ENCODE results near the gene RHBDL1.
A peak's percentile ranks its signal among the peaks of the same experiment; 100 is the strongest.

RHBDL1 gene

GRCh38 chr16:637081-638018 lies 38.1 kb upstream of the RHBDL1 start:
- peak overlapping the region; percentile 75 to 81 for H3K4me3 ChIP-seq (replicated peaks in 1 of 2; ENCODE audit: low read depth in 2 of 2, low read length in 2 of 2)
- no peak for TF ChIP-seq CTCF (IDR thresholded peaks at IDR 0.05; ENCODE audit: low read depth, low read length)
- peak; percentile 92 to 95 for DNase-seq (ENCODE audit: low read depth in 2 of 2)

DNA sequence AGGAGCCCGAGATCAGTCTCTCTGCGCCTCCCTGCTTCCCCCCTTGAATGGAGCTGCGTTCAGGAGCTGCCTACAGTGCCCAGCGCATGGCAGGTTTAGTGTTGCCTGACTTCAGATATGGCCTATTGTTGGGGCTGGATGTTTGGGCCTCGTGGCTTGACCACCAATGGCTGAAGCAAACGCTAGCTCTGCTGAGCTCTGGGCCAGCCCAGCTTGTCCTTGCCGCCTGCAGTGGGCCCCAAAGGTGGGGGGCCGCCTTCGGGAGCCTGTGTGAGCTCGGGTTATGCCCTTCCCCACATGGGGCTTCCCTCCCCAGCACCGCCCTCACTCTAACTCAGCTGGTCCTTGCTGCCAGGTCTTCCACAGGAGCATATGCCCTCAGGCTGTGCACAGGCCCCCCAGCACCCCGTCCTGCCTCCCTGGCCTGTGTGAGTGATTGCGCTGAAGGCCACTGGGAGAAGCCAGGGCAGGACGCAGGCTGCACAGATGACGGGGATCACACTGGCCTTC lies 37.4 kb upstream of the RHBDL1 start:
- no peak for DNase-seq (ENCODE audit: low read depth in 2 of 2)
- H3K4me3 ChIP-seq (replicated peaks in 1 of 2; ENCODE audit: low read depth in 2 of 2, low read length in 2 of 2): no peak overlapping the region
- no peak for TF ChIP-seq CTCF (IDR thresholded peaks at IDR 0.05; ENCODE audit: low read depth, low read length)

DNA sequence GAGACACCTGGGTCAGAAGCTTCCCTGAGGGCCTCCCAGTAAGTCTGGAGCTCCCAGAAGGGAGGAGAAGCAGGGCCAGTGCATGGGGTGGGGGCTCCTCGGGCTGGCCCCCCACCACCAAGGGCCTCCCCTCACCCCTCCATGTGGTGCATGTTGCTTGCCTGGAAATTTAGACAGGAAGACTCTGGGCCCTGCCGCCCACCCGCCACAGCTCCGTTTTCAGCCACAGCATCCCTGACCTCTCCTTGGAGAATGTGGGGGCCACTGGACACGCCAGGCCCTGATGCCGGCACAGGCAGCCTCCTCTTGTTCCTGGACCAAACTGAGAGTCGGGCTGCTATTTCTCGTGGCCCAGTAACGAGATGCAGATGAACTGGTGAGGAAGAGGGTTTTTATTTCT lies 36.6 kb upstream of the RHBDL1 start:
- no peak for TF ChIP-seq CTCF (IDR thresholded peaks at IDR 0.05; ENCODE audit: low read depth, low read length)
- no peak for DNase-seq (ENCODE audit: low read depth in 2 of 2)
- no peak overlapping the region for H3K4me3 ChIP-seq (replicated peaks in 1 of 2; ENCODE audit: low read depth in 2 of 2, low read length in 2 of 2)

DNA sequence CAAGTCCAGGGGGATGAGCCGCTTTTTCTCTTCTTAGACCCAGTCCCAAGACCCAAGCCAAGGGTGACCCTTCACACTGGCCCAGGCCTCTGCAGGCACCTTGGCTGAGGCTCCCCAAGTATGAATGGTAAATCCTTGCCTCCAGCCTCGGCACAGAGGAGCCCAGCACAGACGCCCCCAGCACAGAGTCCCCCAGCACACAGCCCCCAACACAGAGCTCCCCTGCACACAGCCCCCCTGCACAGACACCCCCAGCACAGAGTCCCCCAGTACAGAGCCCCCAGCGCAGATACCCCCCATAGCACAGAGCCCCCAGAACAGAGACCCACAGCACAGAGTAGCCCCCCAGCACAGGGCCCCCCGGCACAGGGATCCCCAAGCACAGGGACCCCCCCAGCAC lies 34.9 kb upstream of the RHBDL1 start:
- H3K4me3 ChIP-seq (replicated peaks in 1 of 2; ENCODE audit: low read depth in 2 of 2, low read length in 2 of 2): peak overlapping the region in 1 of 2 donors; percentile 84
- TF ChIP-seq CTCF (IDR thresholded peaks at IDR 0.05; ENCODE audit: low read depth, low read length): no peak
- DNase-seq (ENCODE audit: low read depth in 2 of 2): no peak

GRCh38 chr16:641326-642188 lies 33.9 kb upstream of the RHBDL1 start, which contains the start of gene MCRIP2:
Gene MCRIP2, plus strand, starts transcription at chr16:641828. Its CDS starts 164 bp downstream, at chr16:641992.
- no peak for TF ChIP-seq CTCF (IDR thresholded peaks at IDR 0.05; ENCODE audit: low read depth, low read length)
- peak; percentile 61 to 85 for DNase-seq (ENCODE audit: low read depth in 2 of 2)
- peak within 1 kb of the TSS; percentile 63 to 84 for H3K4me3 ChIP-seq (replicated peaks in 1 of 2; ENCODE audit: low read depth in 2 of 2, low read length in 2 of 2)

DNA sequence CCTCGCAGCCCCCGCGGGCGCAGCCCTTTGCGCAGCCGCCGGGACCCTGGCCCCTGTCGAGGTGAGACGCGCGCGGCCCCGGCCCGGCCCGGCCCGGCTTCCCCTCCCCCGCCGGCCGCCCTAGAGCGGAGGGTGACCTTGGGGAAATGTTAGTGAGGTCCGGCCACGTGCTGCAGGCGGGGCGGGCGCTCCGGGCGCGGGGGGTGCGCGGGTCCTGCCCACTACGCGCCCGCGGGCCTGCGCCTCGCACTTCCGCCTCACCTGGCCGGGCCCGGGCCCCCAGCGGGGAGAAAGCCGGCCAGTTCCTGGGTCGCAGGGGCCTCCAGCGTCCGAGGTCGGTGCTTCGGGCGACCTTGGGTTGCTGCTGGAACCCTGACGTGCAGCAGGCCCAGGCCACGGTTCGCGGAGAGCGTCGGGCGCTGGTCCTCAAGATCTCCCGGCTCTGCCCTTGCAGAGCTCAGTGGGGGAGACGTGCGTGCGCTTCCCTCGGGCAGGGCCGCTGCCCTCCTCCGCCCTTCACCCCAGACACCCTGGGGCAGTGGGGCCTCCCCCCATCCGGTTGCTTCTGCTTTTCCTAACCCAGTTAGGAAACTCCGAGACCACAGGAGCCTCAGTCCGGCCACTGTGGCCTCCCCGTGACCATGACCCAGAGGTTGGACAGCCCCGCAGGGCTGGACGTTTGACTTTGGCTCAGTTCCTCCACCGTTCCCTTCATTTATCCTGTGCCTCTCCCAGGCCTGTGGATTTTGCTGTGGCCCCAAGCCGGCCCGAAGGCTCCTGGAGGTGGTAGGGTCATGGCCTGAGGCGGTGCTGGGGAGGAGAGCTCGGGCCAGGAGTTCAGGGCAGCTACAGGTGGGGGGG lies 33.1 kb upstream of the RHBDL1 start:
- DNase-seq (ENCODE audit: low read depth in 2 of 2): peak in 1 of 2 donors; percentile 31

More for the DNA sequence above, 33.1 kb upstream of the RHBDL1 start:
- peak overlapping the region; percentile 55 to 63 for H3K4me3 ChIP-seq (replicated peaks in 1 of 2; ENCODE audit: low read depth in 2 of 2, low read length in 2 of 2)
- no peak for TF ChIP-seq CTCF (IDR thresholded peaks at IDR 0.05; ENCODE audit: low read depth, low read length)
